Measurements from ENCODE around the gene NDC1. TPM values are rescaled to one million over a fixed set of nuclear protein-coding genes. Genes with fewer than 3 reads are reported as not detected.

Gene NDC1
- total and polyA plus RNA-seq, 2 of the 4 experiments (the other 2 are of a cell fraction), result 11.8 to 33.9 TPM

DNA sequence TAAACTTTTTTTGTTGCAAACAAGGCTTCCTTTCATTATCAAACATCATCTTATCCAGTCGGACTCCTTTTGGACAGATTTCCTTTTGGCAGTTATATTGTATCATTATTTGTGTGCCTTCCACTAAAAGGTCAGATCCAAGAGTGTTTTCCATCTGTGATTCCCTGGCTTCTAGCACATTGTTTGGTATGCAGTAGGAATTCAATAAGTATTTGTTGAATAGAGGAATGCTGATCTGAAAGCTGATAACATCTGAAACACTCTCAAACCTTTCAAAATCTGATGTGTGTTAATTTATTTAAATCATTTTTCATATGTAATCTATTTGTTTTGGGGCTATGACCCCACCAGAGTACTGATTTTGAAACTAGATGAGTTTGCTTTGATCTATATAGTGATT, 39.0 kb downstream of the NDC1 start:
- ATAC-seq (ENCODE audit: low read depth) (peak; percentile 35), DNase-seq (no peak)
- ChIA-PET CTCF (no interaction called here), POLR2A (ENCODE audit: unreplicated experiment) (no interaction called here)
- Histone ChIP-seq H3K27ac (ENCODE audit: insufficient read depth, low read length) (no peak overlapping the region), H3K36me3 (ENCODE audit: control insufficient read depth, insufficient read depth, low read length) (peaks cover 9% of the 10 kb centered on the region), H2AK5ac (ENCODE audit: low read depth, low read length) (no peak overlapping the region), H3K23ac (ENCODE audit: low read depth, low read length) (no peak overlapping the region), H2BK20ac (ENCODE audit: low read depth, low read length) (no peak overlapping the region), H3K4me1 (ENCODE audit: control insufficient read depth, insufficient read depth, low read length) (no peaks in the 10 kb centered on the region), H3K4me3 (ENCODE audit: insufficient read depth, low read depth, low read length) (no peak overlapping the region), H3K4ac (ENCODE audit: low read depth, low read length) (no peak overlapping the region), H4K8ac (ENCODE audit: low read depth in 2 of 2, low read length in 2 of 2) (no peak overlapping the region), H2AK9ac (replicated peaks; ENCODE audit: low read depth, low read length, poor library complexity) (no peak overlapping the region), H2BK5ac (ENCODE audit: low read depth, low read length, poor library complexity, severe bottlenecking) (no peak overlapping the region), H3K9me3 (ENCODE audit: control insufficient read depth, insufficient read depth, low read length) (no peaks in the 10 kb centered on the region), H3K56ac (ENCODE audit: extremely low read depth, insufficient read depth, low read length) (no peak overlapping the region), H2AFZ (replicated peaks; ENCODE audit: low read length, poor library complexity) (no peak overlapping the region), H3K9ac (ENCODE audit: low read depth, low read length) (no peak overlapping the region), H4K20me1 (ENCODE audit: insufficient read depth, low read length) (no peaks in the 10 kb centered on the region), H2BK120ac (ENCODE audit: low read depth, low read length) (no peak overlapping the region), H3K79me1 (ENCODE audit: low read depth in 1 of 2, low read length in 2 of 2) (peaks cover 2 to 9% of the 10 kb centered on the region in 2 experiments; a peak in 1 of 4 replicates), H3K27me3 (ENCODE audit: control insufficient read depth, insufficient read depth, low read length) (no peaks in the 10 kb centered on the region), H3K9me1 (ENCODE audit: insufficient read depth, low read length) (peaks cover 11% of the 10 kb centered on the region), H3K4me2 (ENCODE audit: low read depth, low read length) (no peak overlapping the region), H4K5ac (ENCODE audit: low read depth, low read length) (no peak overlapping the region), H3K18ac (ENCODE audit: low read depth, low read length) (no peak overlapping the region), H4K91ac (ENCODE audit: insufficient read depth, low read depth, low read length) (no peak overlapping the region), H2BK15ac (ENCODE audit: low read depth, low read length) (no peak overlapping the region), H3K14ac (replicated peaks; ENCODE audit: low read depth, low read length) (no peak overlapping the region)
- in situ Hi-C loops (cut with MboI; ENCODE audit: low sequenced_read_pairs), result no loop called here
- no CpG with 5 or more reads among the region's 1 CpG for WGBS, 2 experiments (ENCODE audit: extremely low coverage in 2 of 2, insufficient read length in 1 of 2)
- no TSS peak for BruUV-seq (replicated peaks)
- dilution Hi-C loops (cut with HindIII; ENCODE audit: low sequenced_read_pairs, unreplicated experiment), result no loop called here
- TF ChIP-seq CEBPB (IDR thresholded peaks at IDR 0.05; ENCODE audit: low read depth, low read length), result no peak
- TF ChIP-seq MAZ (IDR thresholded peaks at IDR 0.05; ENCODE audit: borderline replicate concordance, low read depth, low read length), result no peak
- TF ChIP-seq RFX5 (IDR thresholded peaks at IDR 0.05; ENCODE audit: low read depth, low read length), result no peak
- TF ChIP-seq SMC3 (IDR thresholded peaks at IDR 0.05; ENCODE audit: low read depth, low read length), result no peak
- no peak for TF ChIP-seq NFE2L2 (IDR thresholded peaks at IDR 0.05; ENCODE audit: low read depth, low read length)
- no peak for TF ChIP-seq FOS (IDR thresholded peaks at IDR 0.05; ENCODE audit: low read depth, low read length)
- TF ChIP-seq USF2 (IDR thresholded peaks at IDR 0.05; ENCODE audit: low read depth, low read length), result no peak
- TF ChIP-seq RCOR1 (IDR thresholded peaks at IDR 0.05; ENCODE audit: insufficient replicate concordance, low read length), result no peak
- TF ChIP-seq CHD1 (IDR thresholded peaks at IDR 0.05; ENCODE audit: low read depth, low read length), result no peak
- TF ChIP-seq POLR2A (IDR thresholded peaks at IDR 0.05; ENCODE audit: low read depth, low read length), result no peak
- TF ChIP-seq BHLHE40 (IDR thresholded peaks at IDR 0.05; ENCODE audit: low read depth, low read length), result no peak
- TF ChIP-seq MXI1 (IDR thresholded peaks at IDR 0.05; ENCODE audit: borderline replicate concordance, low read depth, low read length), result no peak
- no peak for TF ChIP-seq RAD21 (IDR thresholded peaks at IDR 0.05; ENCODE audit: low read length)
- TF ChIP-seq MAFK (IDR thresholded peaks at IDR 0.05; ENCODE audit: low read depth, low read length), result no peak
- intact Hi-C loops (cut with micrococcal nuclease), result no loop called here

All from IMR-90 (cell line).